HepG2 (cell line): Measurements from ENCODE around the gene FAM234B. TPM values are rescaled to one million over a fixed set of nuclear protein-coding genes. Genes with fewer than 3 reads are reported as not detected.

Source experiments
- AGO2 ChIP-seq: fragments of 200-400 bp; formaldehyde crosslinking; optimal IDR thresholded peaks from 2 replicates; pipeline ENCODE3; 2017; ENCODE audit warnings: mild to moderate bottlenecking, low read depth, low read length, moderate library complexity
- ELF1 ChIP-seq: sonication (generic); formaldehyde crosslinking; IDR thresholded peaks from 2 replicates; pipeline ENCODE4 v1.4.0; 2020; ENCODE audit warnings: missing genetic modification reagents
- FOXJ3 ChIP-seq: sonication (generic); formaldehyde crosslinking; IDR thresholded peaks from 2 replicates; pipeline ENCODE4 v1.4.0; 2020; ENCODE audit warnings: missing genetic modification reagents, mild to moderate bottlenecking, borderline replicate concordance
- GABPB1 ChIP-seq: IDR thresholded peaks from 2 replicates; pipeline ENCODE4 v1.6.1; 2016; ENCODE audit warnings: mild to moderate bottlenecking, missing genetic modification reagents, moderate library complexity, missing compliant biosample characterization
- HHEX ChIP-seq: IDR thresholded peaks from 2 replicates; pipeline ENCODE4 v1.6.1; 2016; ENCODE audit warnings: control low read depth
- NFATC3 ChIP-seq: sonication (generic); formaldehyde crosslinking; IDR thresholded peaks from 2 replicates; pipeline ENCODE4 v1.5.1; 2020; ENCODE audit warnings: mild to moderate bottlenecking, missing genetic modification reagents
- RBFOX2 ChIP-seq: fragments of 200-400 bp; formaldehyde crosslinking; IDR thresholded peaks from 2 replicates; pipeline ENCODE4 v1.6.1; 2017; ENCODE audit warnings: low read depth, mild to moderate bottlenecking, low read length
- SNAI1 ChIP-seq: sonication (generic); formaldehyde crosslinking; IDR thresholded peaks from 2 replicates; pipeline ENCODE4 v1.5.0; 2020; ENCODE audit warnings: mild to moderate bottlenecking, missing genetic modification reagents, borderline replicate concordance
- SPEN ChIP-seq: sonication (generic); formaldehyde crosslinking; IDR thresholded peaks from 2 replicates; pipeline ENCODE4 v1.5.1; 2020; ENCODE audit warnings: low read depth, mild to moderate bottlenecking, missing genetic modification reagents
- TARDBP ChIP-seq: sonication (generic); formaldehyde crosslinking; IDR thresholded peaks from 2 replicates; pipeline ENCODE4 v1.8.0; 2022; ENCODE audit warnings: mild to moderate bottlenecking, missing genetic modification reagents
- ZNF275 ChIP-seq: sonication (generic); formaldehyde crosslinking; IDR thresholded peaks from 2 replicates; pipeline ENCODE4 v1.8.0; 2022; ENCODE audit warnings: missing genetic modification reagents, mild to moderate bottlenecking, inconsistent platforms, borderline replicate concordance
- ZNF558 ChIP-seq: sonication (generic); formaldehyde crosslinking; IDR thresholded peaks from 2 replicates; pipeline ENCODE4 v1.9.0; 2022; ENCODE audit warnings: mild to moderate bottlenecking, missing genetic modification reagents, borderline replicate concordance
- ZNF589 ChIP-seq: sonication (generic); formaldehyde crosslinking; conservative IDR thresholded peaks from 2 replicates; pipeline ENCODE4 v1.8.0; 2022; ENCODE audit warnings: mild to moderate bottlenecking, moderate library complexity, missing genetic modification reagents
- ZNF775 ChIP-seq: sonication (generic); formaldehyde crosslinking; IDR thresholded peaks from 2 replicates; pipeline ENCODE4 v1.4.0; 2020; ENCODE audit warnings: missing genetic modification reagents, mild to moderate bottlenecking, moderate library complexity, borderline replicate concordance
- polyA plus RNA-seq, 8 experiments: library from polyadenylated mRNA; depleted of rRNA in 3 of 8; stranded (reverse) in 7 of 8; unstranded in 1 of 8; fragments of >200 nt; fragmentation: Illumina TruSeq in 4 of 8; extraction: Trizol in 4 of 8; gene quantifications; 2 replicates each; pipeline versions ENCODE4 v1.2.1 to v1.2.3, GENCODE V29; 2011 to 2016; ENCODE audit warnings: low read depth in 4 of 8, missing spikeins in 1 of 8, mixed read lengths in 1 of 8; ENCODE audit not compliant: insufficient read depth in 1 of 8
- total RNA-seq, 5 experiments: library from RNA; depleted of rRNA; stranded (reverse); fragments of >200 nt; fragmentation: Illumina TruSeq; extraction: Trizol; gene quantifications; 2 replicates each; pipeline ENCODE4 v1.2.3, GENCODE V29; 2016; ENCODE audit warnings: low read depth in 1 of 5
- TF ChIP-seq, protein P1 (sequence below): sonication (generic); formaldehyde crosslinking; IDR thresholded peaks from 2 replicates; pipeline ENCODE4 v1.4.0; 2020; ENCODE audit warnings: missing genetic modification reagents
- TF ChIP-seq, protein P2 (sequence below), 2 experiments: sonication (generic) in 1 of 2; formaldehyde crosslinking in 1 of 2; IDR thresholded peaks; 2 replicates each; pipeline versions ENCODE4 v1.6.1 to v1.9.0; 2014 to 2022; ENCODE audit warnings: antibody characterized with exemption in 1 of 2, borderline replicate concordance in 1 of 2, inconsistent platforms in 1 of 2, low read depth in 1 of 2, missing genetic modification reagents in 1 of 2

The FAM234B gene
- total and polyA plus RNA-seq, 2 of the 13 experiments (the other 11 are each of a cell fraction or from before 2014, with no cell fraction given), result 7.8 to 13.8 TPM

GRCh38 chr12:13044002-13044905 lies at the start of gene FAM234B (continued):
- TF ChIP-seq, protein P1, sequence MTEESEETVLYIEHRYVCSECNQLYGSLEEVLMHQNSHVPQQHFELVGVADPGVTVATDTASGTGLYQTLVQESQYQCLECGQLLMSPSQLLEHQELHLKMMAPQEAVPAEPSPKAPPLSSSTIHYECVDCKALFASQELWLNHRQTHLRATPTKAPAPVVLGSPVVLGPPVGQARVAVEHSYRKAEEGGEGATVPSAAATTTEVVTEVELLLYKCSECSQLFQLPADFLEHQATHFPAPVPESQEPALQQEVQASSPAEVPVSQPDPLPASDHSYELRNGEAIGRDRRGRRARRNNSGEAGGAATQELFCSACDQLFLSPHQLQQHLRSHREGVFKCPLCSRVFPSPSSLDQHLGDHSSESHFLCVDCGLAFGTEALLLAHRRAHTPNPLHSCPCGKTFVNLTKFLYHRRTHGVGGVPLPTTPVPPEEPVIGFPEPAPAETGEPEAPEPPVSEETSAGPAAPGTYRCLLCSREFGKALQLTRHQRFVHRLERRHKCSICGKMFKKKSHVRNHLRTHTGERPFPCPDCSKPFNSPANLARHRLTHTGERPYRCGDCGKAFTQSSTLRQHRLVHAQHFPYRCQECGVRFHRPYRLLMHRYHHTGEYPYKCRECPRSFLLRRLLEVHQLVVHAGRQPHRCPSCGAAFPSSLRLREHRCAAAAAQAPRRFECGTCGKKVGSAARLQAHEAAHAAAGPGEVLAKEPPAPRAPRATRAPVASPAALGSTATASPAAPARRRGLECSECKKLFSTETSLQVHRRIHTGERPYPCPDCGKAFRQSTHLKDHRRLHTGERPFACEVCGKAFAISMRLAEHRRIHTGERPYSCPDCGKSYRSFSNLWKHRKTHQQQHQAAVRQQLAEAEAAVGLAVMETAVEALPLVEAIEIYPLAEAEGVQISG (CRISPR knock-in tag), result peak; percentile 77
- TF ChIP-seq, protein P2, sequence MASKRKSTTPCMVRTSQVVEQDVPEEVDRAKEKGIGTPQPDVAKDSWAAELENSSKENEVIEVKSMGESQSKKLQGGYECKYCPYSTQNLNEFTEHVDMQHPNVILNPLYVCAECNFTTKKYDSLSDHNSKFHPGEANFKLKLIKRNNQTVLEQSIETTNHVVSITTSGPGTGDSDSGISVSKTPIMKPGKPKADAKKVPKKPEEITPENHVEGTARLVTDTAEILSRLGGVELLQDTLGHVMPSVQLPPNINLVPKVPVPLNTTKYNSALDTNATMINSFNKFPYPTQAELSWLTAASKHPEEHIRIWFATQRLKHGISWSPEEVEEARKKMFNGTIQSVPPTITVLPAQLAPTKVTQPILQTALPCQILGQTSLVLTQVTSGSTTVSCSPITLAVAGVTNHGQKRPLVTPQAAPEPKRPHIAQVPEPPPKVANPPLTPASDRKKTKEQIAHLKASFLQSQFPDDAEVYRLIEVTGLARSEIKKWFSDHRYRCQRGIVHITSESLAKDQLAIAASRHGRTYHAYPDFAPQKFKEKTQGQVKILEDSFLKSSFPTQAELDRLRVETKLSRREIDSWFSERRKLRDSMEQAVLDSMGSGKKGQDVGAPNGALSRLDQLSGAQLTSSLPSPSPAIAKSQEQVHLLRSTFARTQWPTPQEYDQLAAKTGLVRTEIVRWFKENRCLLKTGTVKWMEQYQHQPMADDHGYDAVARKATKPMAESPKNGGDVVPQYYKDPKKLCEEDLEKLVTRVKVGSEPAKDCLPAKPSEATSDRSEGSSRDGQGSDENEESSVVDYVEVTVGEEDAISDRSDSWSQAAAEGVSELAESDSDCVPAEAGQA (IDR thresholded peaks at IDR 0.05; ENCODE audit: low read depth), result no peak
- TF ChIP-seq, protein P2 (CRISPR knock-in tag; IDR thresholded peaks at IDR 0.05; ENCODE audit: borderline replicate concordance), result no peak
- TF ChIP-seq NFATC3 (CRISPR knock-in tag), result no peak
- TF ChIP-seq GABPB1 (CRISPR knock-in tag), result peak; percentile 82; the same call in 1 of the 2 replicates
- TF ChIP-seq ZNF775 (CRISPR knock-in tag), result no peak
- 0 out of 2 replicates have a peak, but pooled peaks have one; percentile 70 for TF ChIP-seq TARDBP (CRISPR knock-in tag)
- peak; percentile 76 for TF ChIP-seq RBFOX2
- no peak for TF ChIP-seq HHEX (CRISPR knock-in tag)
- 0 out of 2 replicates have a peak, but pooled peaks have one; percentile 46 for TF ChIP-seq SNAI1 (CRISPR knock-in tag)
- TF ChIP-seq ELF1 (CRISPR knock-in tag), result peak; percentile 64
- TF ChIP-seq FOXJ3 (CRISPR knock-in tag), result 0 out of 2 replicates have a peak, but pooled peaks have one; percentile 14
- TF ChIP-seq AGO2, result peak; percentile 59
- TF ChIP-seq SPEN (CRISPR knock-in tag), result peak; percentile 51
- no peak for TF ChIP-seq ZNF589 (CRISPR knock-in tag)
- TF ChIP-seq ZNF275 (CRISPR knock-in tag), result 0 out of 2 replicates have a peak, but pooled peaks have one; percentile 53
- no peak for TF ChIP-seq ZNF558 (CRISPR knock-in tag)
